ENCODE results near the gene PAK2. TPM values are rescaled to one million over a fixed set of nuclear protein-coding genes. Genes with fewer than 3 reads are reported as not detected.
"Not testable (repeated sequence)": the region's sequence is repeated elsewhere in the genome, so short reads cannot be mapped to it uniquely, and the experiment has no call there.

Gene PAK2
- total and polyA plus RNA-seq, 10 donors: 21.2 to 113 (median 99.9) TPM

DNA sequence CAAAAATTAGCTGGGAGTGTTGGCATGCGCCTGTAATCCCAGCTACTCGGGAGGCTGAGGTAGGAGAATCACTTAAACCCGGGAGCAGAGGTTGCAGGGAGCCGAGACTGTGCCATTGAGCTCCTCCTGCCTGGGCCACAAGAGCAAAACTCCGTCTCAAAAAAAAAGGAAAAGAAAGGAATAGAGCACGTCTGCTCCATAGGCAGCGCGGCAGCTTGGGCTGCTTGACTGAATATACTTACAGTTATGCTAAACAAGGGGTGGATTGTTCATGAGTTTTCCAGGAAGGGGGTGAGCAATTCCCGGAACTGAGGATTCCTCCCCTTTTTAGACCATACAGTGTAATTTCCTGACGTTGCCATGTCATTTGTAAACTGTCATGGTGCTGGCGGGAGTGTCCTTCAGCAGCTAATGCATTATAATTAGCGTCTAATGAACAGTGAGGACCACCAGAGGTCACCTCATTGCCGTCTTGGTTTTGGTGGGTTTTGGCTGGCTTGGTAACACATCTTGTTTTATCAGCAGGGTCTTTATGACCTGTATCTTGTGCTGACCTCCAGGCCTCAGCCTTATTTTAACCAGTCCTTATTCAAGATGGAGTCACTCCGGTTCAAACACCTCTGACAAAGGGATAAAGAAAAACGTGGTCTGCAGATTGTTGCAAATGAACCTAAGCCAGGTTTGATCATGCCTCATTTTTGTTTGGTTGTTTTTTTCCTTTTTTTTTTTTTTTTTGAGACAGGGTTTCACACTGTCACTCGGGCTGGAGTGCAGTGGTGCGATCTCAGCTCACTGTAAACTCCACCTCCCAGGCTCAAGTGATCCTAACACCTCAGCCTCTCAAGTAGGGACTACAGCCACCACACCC is 103.1 kb downstream of the PAK2 start:
- Histone ChIP-seq H3K9me3 (no peaks in the 10 kb centered on the region), H3K36me3 (no peaks in the 10 kb centered on the region), H3K4me1 (peaks cover 0 to 6% (median 4%) of the 10 kb centered on the region in 6 donors), H3K27ac (no peak overlapping the region), H3K4me3 (no peak overlapping the region), H3K27me3 (replicated peaks in 1 of 7) (no peaks in the 10 kb centered on the region)
- intact Hi-C loops (cut with DNase I; ENCODE audit: low total_unique reads): loop anchor here (10.0 kb wide), 1 partner anchor 122 kb away; the partner anchor contains the start of gene PIGZ
- TF ChIP-seq POLR2AphosphoS5 (IDR thresholded peaks at IDR 0.05): no peak
- no peak for TF ChIP-seq POLR2A (IDR thresholded peaks at IDR 0.05)
- no peak for TF ChIP-seq CTCF (IDR thresholded peaks at IDR 0.05 in 8 of 11, conservative IDR thresholded peaks at IDR 0.05 in 3 of 11)
- 64 to 83% (median 73%) methylated on average over 17 of the region's 17 CpGs for WGBS, 5 donors
- no peak for DNase-seq

GRCh38 chr3:196843435-196844110 is 103.9 kb downstream of the PAK2 start:
- 84 to 94% (median 89%) methylated on average over 9 of the region's 9 CpGs for WGBS, 5 donors
- Histone ChIP-seq H3K27me3 (replicated peaks in 1 of 7) (no peaks in the 10 kb centered on the region), H3K4me1 (no peaks in the 10 kb centered on the region), H3K27ac (no peak overlapping the region), H3K36me3 (no peaks in the 10 kb centered on the region), H3K9me3 (no peaks in the 10 kb centered on the region), H3K4me3 (no peak overlapping the region)
- no peak for DNase-seq
- intact Hi-C loops (cut with DNase I; ENCODE audit: low total_unique reads): loop anchor here (10.0 kb wide), 1 partner anchor 121 kb away; the partner anchor contains the start of gene PIGZ
- no peak for TF ChIP-seq CTCF (IDR thresholded peaks at IDR 0.05 in 8 of 11, conservative IDR thresholded peaks at IDR 0.05 in 3 of 11)
- no peak for TF ChIP-seq POLR2AphosphoS5 (IDR thresholded peaks at IDR 0.05)
- no peak for TF ChIP-seq POLR2A (IDR thresholded peaks at IDR 0.05)

DNA sequence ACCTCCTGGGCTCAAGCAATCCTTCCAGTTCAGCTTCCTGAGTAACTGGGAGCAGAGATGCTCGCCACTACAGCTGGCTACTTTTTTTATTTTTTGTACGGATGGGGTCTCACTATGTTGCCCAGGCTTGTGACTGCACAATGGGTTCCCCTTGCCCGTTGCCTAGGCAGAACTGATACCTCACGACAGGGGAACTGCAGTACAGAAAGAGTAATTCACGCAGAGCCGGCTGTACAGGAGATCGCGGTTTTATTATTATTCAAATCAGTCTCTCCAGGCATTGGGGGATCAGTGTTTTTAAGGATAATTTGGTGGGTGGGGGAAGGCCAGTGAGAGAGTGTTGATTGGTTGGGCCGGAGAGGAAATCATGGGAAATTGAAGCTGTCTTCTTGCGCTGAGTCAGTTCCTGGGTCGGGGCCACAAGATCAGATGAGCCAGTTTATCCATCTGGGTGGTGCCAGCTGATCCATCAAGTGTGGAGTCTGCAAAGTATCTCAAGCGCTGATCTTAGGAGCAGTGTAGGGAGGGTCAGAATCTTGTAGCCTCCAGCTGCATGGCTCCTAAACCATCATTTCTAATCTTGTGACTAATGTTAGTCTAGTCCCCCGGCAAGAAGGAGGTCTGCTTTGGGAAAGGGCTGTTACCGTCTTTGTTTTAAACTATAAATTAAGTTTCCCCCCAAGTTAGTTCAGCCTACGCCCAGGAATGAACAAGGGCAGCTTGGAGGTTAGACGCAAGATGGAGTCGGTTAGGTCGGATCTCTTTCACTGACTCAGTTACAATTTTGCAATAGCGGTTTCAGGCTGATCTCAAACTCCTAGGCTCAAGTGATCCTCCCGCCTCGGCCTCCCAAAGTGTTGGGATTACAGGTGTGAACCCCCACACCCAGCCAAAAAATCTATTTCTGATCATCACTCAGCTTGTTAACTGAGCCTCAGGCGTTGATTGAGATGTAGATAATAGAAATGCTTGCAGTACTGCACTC is 104.9 kb downstream of the PAK2 start:
- not testable (repeated sequence) for H3K27me3 ChIP-seq (replicated peaks in 1 of 7); H3K9me3 ChIP-seq; DNase-seq; H3K27ac ChIP-seq; H3K4me3 ChIP-seq; H3K36me3 ChIP-seq; H3K4me1 ChIP-seq
- 84 to 92% (median 86%) methylated on average over 20 to 21 of the region's 22 CpGs for WGBS, 5 donors
- intact Hi-C loops (cut with DNase I; ENCODE audit: low total_unique reads): loop anchor here (10.0 kb wide), 1 partner anchor 120 kb away; the partner anchor contains the start of gene PIGZ

DNA sequence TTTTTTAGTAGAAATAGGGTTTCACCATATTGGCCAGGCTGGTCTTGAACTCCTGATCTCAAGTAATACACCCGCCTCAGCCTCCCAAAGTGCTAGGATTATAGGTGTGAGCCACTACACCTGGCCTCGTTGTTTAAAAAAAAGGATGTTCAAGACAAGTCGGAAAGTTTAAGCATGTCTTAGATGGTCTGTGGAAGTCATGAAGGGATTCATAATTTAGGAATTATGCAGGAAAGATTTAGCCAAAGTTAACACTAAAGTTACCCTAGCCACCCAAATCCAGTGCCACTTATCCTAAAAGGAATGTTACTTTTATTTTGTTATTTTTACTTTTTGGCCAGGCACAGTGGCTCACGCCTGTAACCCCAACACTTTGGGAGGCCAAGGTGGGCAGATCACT is 108.7 kb downstream of the PAK2 start:
- not testable (repeated sequence) for H3K9me3 ChIP-seq; H3K4me3 ChIP-seq; H3K4me1 ChIP-seq; DNase-seq; H3K36me3 ChIP-seq; H3K27ac ChIP-seq; H3K27me3 ChIP-seq (replicated peaks in 1 of 7)
- intact Hi-C loops (cut with DNase I; ENCODE audit: low total_unique reads): loop anchor here (10.0 kb wide), 1 partner anchor 116 kb away; the partner anchor contains the start of gene PIGZ
- 88 to 96% (median 90%) methylated on average over 4 of the region's 4 CpGs for WGBS, 5 donors
